HCT116 (cell line): ENCODE measurements around the gene SDSL. TPM values are rescaled to one million over a fixed set of nuclear protein-coding genes. Genes with fewer than 3 reads are reported as not detected.

Source experiments
- ATAC-seq: fragments of 200-7000 bp; cut with Tn5 transposase; 2 replicates; pipeline ENCODE4 v1.9.1; 2020; ENCODE audit warnings: mild to moderate bottlenecking, moderate library complexity
- BruUV-seq: library from RNA; stranded (reverse); fragments of 400-500 nt; replicated peaks from 2 replicates; lab custom pipeline; 2021; lab: Mats Ljungman, UMichigan
- CTCF ChIA-PET: fragments of 300-600 bp; sonication (Branson Sonifier 250); formaldehyde crosslinking; loops from one replicate; lab custom pipeline; 2021; ENCODE audit warnings: antibody characterized with exemption; lab: Charles Lee
- POLR2A ChIA-PET: fragments of 300-600, 350-600 bp; sonication (Branson Sonifier 250); formaldehyde crosslinking; loops from one replicate; lab custom pipeline; 2021; ENCODE audit warnings: antibody characterized with exemption; lab: Charles Lee
- RAD21 ChIA-PET, 2 experiments: fragments of 300-600 bp; sonication (Branson Sonifier 250); formaldehyde crosslinking; loops; one replicate each; lab custom pipeline; 2023; ENCODE audit warnings: low total read pairs in 2 of 2; ENCODE audit not compliant: uncharacterized antibody in 2 of 2, unreplicated experiment in 2 of 2, low non-redundant PET in 1 of 2; lab: Charles Lee
- DNase-seq: peaks from one replicate; pipeline ENCODE4 v3.0.0-alpha.2; 2010; ENCODE audit warnings: low read depth, low spot score
- H2AFZ ChIP-seq: fragments of 200-600 bp; shearing (Covaris generic), sonication (generic); 2 replicates; pipeline ENCODE4 v1.6.1; 2017; ENCODE audit warnings: low read depth, mixed run types, mixed read lengths, antibody characterized with exemption, low read length; ENCODE audit not compliant: poor library complexity, severe bottlenecking
- H3K27ac ChIP-seq: 2 replicates; pipeline ENCODE4 v1.5.1; 2012; ENCODE audit warnings: low read depth, low read length
- H3K27me3 ChIP-seq: fragments of 200-600 bp; sonication (generic); 2 replicates; pipeline ENCODE4 v1.6.1; 2016; ENCODE audit warnings: mixed run types, low read length, mixed read lengths; ENCODE audit not compliant: insufficient read depth
- H3K36me3 ChIP-seq, 2 experiments: fragments of 200-500 bp in 1 of 2; fragments of 200-600 bp in 1 of 2; sonication (Bioruptor generic) in 1 of 2; sonication (generic) in 1 of 2; 2 replicates each; pipeline versions ENCODE4 v1.5.1 to v1.6.1; 2014 to 2016; ENCODE audit warnings: low read length in 2 of 2, inconsistent platforms in 1 of 2, mixed read lengths in 1 of 2, mixed run types in 1 of 2; ENCODE audit not compliant: insufficient read depth in 2 of 2, control insufficient read depth in 1 of 2
- H3K4me1 ChIP-seq, 2 experiments: fragments of 200-600 bp in 1 of 2; sonication (generic) in 1 of 2; 2 replicates each; pipeline versions ENCODE4 v1.5.1 to v1.6.1; 2012 to 2017; ENCODE audit warnings: low read length in 2 of 2, inconsistent platforms in 1 of 2, mild to moderate bottlenecking in 1 of 2, mixed read lengths in 1 of 2, mixed run types in 1 of 2, moderate library complexity in 1 of 2; ENCODE audit not compliant: insufficient read depth in 2 of 2, control insufficient read depth in 1 of 2
- H3K4me2 ChIP-seq: fragments of 200-600 bp; sonication (generic); 2 replicates; pipeline ENCODE4 v1.6.1; 2017; ENCODE audit warnings: mixed run types, low read length, mixed read lengths
- H3K4me3 ChIP-seq, 2 experiments: fragments of 200-600 bp in 1 of 2; sonication (generic) in 1 of 2; replicated peaks in 1 of 2; 2 replicates each; pipeline ENCODE4 v1.5.1; 2011 to 2016; ENCODE audit warnings: low read length in 2 of 2, control low read depth in 1 of 2, low read depth in 1 of 2, mild to moderate bottlenecking in 1 of 2, mixed read lengths in 1 of 2, mixed run types in 1 of 2
- H3K79me2 ChIP-seq: fragments of 200-600 bp; sonication (generic); 2 replicates; pipeline ENCODE4 v1.6.1; 2017; ENCODE audit warnings: mild to moderate bottlenecking, mixed run types, low read length, moderate library complexity, mixed read lengths; ENCODE audit not compliant: insufficient read depth
- H3K9ac ChIP-seq: fragments of 200-600 bp; sonication (generic); 2 replicates; pipeline ENCODE4 v1.6.1; 2016; ENCODE audit warnings: low read length, mixed read lengths
- H3K9me2 ChIP-seq: fragments of 200-600 bp; sonication (generic), shearing (Covaris generic); 2 replicates; pipeline ENCODE4 v1.6.1; 2017; ENCODE audit warnings: mixed run types, mild to moderate bottlenecking, moderate library complexity; ENCODE audit not compliant: insufficient read depth
- H3K9me3 ChIP-seq, 2 experiments: fragments of 200-500 bp in 1 of 2; fragments of 200-600 bp in 1 of 2; sonication (Bioruptor generic) in 1 of 2; sonication (generic) in 1 of 2; 2 replicates each; pipeline ENCODE4 v1.6.1; 2014 to 2017; ENCODE audit warnings: low read length in 2 of 2, mixed read lengths in 2 of 2, inconsistent platforms in 1 of 2, low read depth in 1 of 2, mild to moderate bottlenecking in 1 of 2, mixed run types in 1 of 2, moderate library complexity in 1 of 2; ENCODE audit not compliant: control insufficient read depth in 1 of 2, insufficient read depth in 1 of 2
- H4K20me1 ChIP-seq: fragments of 200-600 bp; sonication (generic), shearing (Covaris generic); 2 replicates; pipeline ENCODE4 v1.6.1; 2017; ENCODE audit warnings: mixed run types, mild to moderate bottlenecking, moderate library complexity; ENCODE audit not compliant: insufficient read depth
- CBX3 ChIP-seq: IDR thresholded peaks from 2 replicates; pipeline ENCODE4 v1.6.1; 2012; ENCODE audit warnings: low read depth
- EGR1 ChIP-seq: IDR thresholded peaks from 2 replicates; pipeline ENCODE4 v1.6.1; 2012; ENCODE audit warnings: low read depth
- ELF1 ChIP-seq: IDR thresholded peaks from 2 replicates; pipeline ENCODE4 v1.6.1; 2012; ENCODE audit warnings: low read depth, borderline replicate concordance
- EZH2 ChIP-seq: fragments of 200-600 bp; sonication (generic); IDR thresholded peaks from 2 replicates; pipeline ENCODE4 v1.6.1; 2017; ENCODE audit warnings: antibody characterized with exemption, mixed run types
- FOSL1 ChIP-seq: IDR thresholded peaks from 2 replicates; pipeline ENCODE4 v1.6.1; 2012; ENCODE audit warnings: low read depth
- JUND ChIP-seq: IDR thresholded peaks from 2 replicates; pipeline ENCODE4 v1.6.1; 2012
- POLR2A ChIP-seq: IDR thresholded peaks from 2 replicates; pipeline ENCODE4 v1.7.0; 2011; ENCODE audit warnings: borderline replicate concordance; ENCODE audit not compliant: insufficient read depth, insufficient read length; ENCODE audit errors: extremely low read depth
- POLR2AphosphoS5 ChIP-seq: IDR thresholded peaks from 2 replicates; pipeline ENCODE4 v1.6.1; 2011; ENCODE audit warnings: mild to moderate bottlenecking, low read depth, low read length, moderate library complexity
- RAD21 ChIP-seq: IDR thresholded peaks from 2 replicates; pipeline ENCODE4 v1.6.1; 2012; ENCODE audit warnings: low read depth, mild to moderate bottlenecking
- SIN3A ChIP-seq: IDR thresholded peaks from 2 replicates; pipeline ENCODE4 v1.6.1; 2012; ENCODE audit warnings: low read depth
- SP1 ChIP-seq: IDR thresholded peaks from 2 replicates; pipeline ENCODE4 v1.6.1; 2012; ENCODE audit warnings: low read depth
- SRF ChIP-seq: IDR thresholded peaks from 2 replicates; pipeline ENCODE4 v1.6.1; 2012; ENCODE audit warnings: low read depth
- TCF7L2 ChIP-seq: IDR thresholded peaks from 2 replicates; pipeline ENCODE4 v1.7.0; 2011; ENCODE audit warnings: borderline replicate concordance, inconsistent platforms; ENCODE audit not compliant: insufficient read depth, insufficient read length; ENCODE audit errors: extremely low read depth
- ZBTB33 ChIP-seq: IDR thresholded peaks from 2 replicates; pipeline ENCODE4 v1.6.1; 2011; ENCODE audit warnings: mild to moderate bottlenecking, low read length, moderate library complexity; ENCODE audit not compliant: insufficient replicate concordance; ENCODE audit errors: extremely low read depth
- ZFX ChIP-seq: fragments of 450-650 bp; IDR thresholded peaks from 2 replicates; pipeline ENCODE4 v1.6.1; 2017
- ZNF274 ChIP-seq: fragments of 200-500 bp; sonication (Bioruptor generic); IDR thresholded peaks from 2 replicates; pipeline ENCODE4 v1.6.1; 2014; ENCODE audit warnings: mild to moderate bottlenecking, low read depth, low read length, inconsistent platforms
- intact Hi-C: fragments of 100-400 bp; cut with micrococcal nuclease; formaldehyde crosslinking; loops from 2 replicates; pipeline ENCODE4 v1.10.0; 2022
- total RNA-seq: library from RNA; stranded (reverse); gene quantifications from one replicate; pipeline ENCODE4 v1.2.1, GENCODE V29; 2021; ENCODE audit not compliant: unreplicated experiment
- TF ChIP-seq, protein P1 (sequence below), 3 experiments: fragments of 200-600 bp in 1 of 3; sonication (generic) in 1 of 3; IDR thresholded peaks in 2 of 3; conservative IDR thresholded peaks in 1 of 3; 2 replicates each; pipeline ENCODE4 v1.5.1; 2012 to 2017; ENCODE audit warnings: low read depth in 2 of 3, low read length in 2 of 3, antibody characterized with exemption in 1 of 3, borderline replicate concordance in 1 of 3, control low read depth in 1 of 3, mild to moderate bottlenecking in 1 of 3, mixed read lengths in 1 of 3, mixed run types in 1 of 3, moderate library complexity in 1 of 3; ENCODE audit not compliant: insufficient read depth in 1 of 3

SDSL gene
- total RNA-seq, 1 experiment from 2014 or later = 19.1 TPM

DNA sequence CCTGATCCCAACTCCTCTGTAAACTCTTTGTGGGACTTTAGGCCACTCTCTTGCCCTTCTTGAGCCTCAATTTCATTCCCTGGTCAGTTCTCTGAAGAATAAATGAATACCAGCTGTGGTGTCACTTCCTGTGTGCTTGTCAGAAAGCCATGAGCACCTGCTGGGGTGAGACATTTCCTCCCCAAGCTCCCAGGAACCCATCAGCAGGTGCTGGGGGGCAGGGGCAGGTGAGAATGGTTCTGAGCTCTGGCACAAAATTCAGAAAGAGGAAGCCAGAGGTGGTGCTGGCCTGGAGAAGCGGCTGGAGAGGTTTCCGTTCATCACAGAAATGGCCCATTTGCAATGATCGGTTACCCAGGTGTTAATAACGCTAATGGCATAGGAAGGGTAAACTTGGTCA is 34.6 kb downstream of the SDSL start (continued):
- TF ChIP-seq, protein P1, sequence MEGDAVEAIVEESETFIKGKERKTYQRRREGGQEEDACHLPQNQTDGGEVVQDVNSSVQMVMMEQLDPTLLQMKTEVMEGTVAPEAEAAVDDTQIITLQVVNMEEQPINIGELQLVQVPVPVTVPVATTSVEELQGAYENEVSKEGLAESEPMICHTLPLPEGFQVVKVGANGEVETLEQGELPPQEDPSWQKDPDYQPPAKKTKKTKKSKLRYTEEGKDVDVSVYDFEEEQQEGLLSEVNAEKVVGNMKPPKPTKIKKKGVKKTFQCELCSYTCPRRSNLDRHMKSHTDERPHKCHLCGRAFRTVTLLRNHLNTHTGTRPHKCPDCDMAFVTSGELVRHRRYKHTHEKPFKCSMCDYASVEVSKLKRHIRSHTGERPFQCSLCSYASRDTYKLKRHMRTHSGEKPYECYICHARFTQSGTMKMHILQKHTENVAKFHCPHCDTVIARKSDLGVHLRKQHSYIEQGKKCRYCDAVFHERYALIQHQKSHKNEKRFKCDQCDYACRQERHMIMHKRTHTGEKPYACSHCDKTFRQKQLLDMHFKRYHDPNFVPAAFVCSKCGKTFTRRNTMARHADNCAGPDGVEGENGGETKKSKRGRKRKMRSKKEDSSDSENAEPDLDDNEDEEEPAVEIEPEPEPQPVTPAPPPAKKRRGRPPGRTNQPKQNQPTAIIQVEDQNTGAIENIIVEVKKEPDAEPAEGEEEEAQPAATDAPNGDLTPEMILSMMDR (IDR thresholded peaks at IDR 0.05 in 2 of 3, conservative IDR thresholded peaks at IDR 0.05 in 1 of 3; ENCODE audit: borderline replicate concordance in 1 of 3, insufficient read depth in 1 of 3, low read depth in 2 of 3, low read length in 2 of 3) = no peak
- TF ChIP-seq CBX3 = no peak
- no peak for TF ChIP-seq ZNF274
- TF ChIP-seq EZH2 = no peak
- TF ChIP-seq TCF7L2 = no peak
- no peak for TF ChIP-seq FOSL1

GRCh38 chr12:113457185-113457584 is 35.0 kb downstream of the SDSL start:
- ATAC-seq = no peak
- no TSS peak for BruUV-seq
- H4K20me1 ChIP-seq = no peaks in the 10 kb centered on the region
- POLR2A ChIA-PET = no interaction called here
- H3K9me2 ChIP-seq = no peaks in the 10 kb centered on the region
- CTCF ChIA-PET = no interaction called here
- TF ChIP-seq CBX3 = no peak
- TF ChIP-seq FOSL1 = no peak
- no peak for TF ChIP-seq ELF1
- no peak for TF ChIP-seq POLR2AphosphoS5
- no peak for TF ChIP-seq ZFX
- no peak for TF ChIP-seq EGR1
- TF ChIP-seq RAD21 = no peak
- no peak for TF ChIP-seq SP1
- no peak for TF ChIP-seq SRF
- TF ChIP-seq JUND = no peak
- TF ChIP-seq SIN3A = no peak
- no peak for TF ChIP-seq ZNF274
- TF ChIP-seq, protein P1 (IDR thresholded peaks at IDR 0.05 in 2 of 3, conservative IDR thresholded peaks at IDR 0.05 in 1 of 3; ENCODE audit: borderline replicate concordance in 1 of 3, insufficient read depth in 1 of 3, low read depth in 2 of 3, low read length in 2 of 3) = no peak
- TF ChIP-seq EZH2 = no peak
- TF ChIP-seq POLR2A = no peak
- TF ChIP-seq ZBTB33 = no peak
- H3K9me3 ChIP-seq = no peaks in the 10 kb centered on the region
- no peak overlapping the region for H3K4me2 ChIP-seq
- no peaks in the 10 kb centered on the region for H3K79me2 ChIP-seq
- peaks cover 21% of the 10 kb centered on the region for H3K27me3 ChIP-seq
- H2AFZ ChIP-seq = no peak overlapping the region
- RAD21 ChIA-PET = no interaction called here
- no peak overlapping the region for H3K4me3 ChIP-seq
- no peak overlapping the region for H3K27ac ChIP-seq
- no peak for DNase-seq
- no peaks in the 10 kb centered on the region for H3K36me3 ChIP-seq
- intact Hi-C loops = no loop called here
- peaks cover 2 to 3% of the 10 kb centered on the region in 2 experiments; a peak in 3 of 4 replicates for H3K4me1 ChIP-seq
- H3K9ac ChIP-seq = no peak overlapping the region
